Spleen (tissue), 11 donors: ENCODE results near the gene DNAJC3. TPM values are rescaled to one million over a fixed set of nuclear protein-coding genes. Genes with fewer than 3 reads are reported as not detected.

ENCODE experiments used
- DNase-seq: peaks from one replicate; pipeline ENCODE4 v3.0.0-alpha.2; 2020
- H3K27ac ChIP-seq, 8 donors: fragments of 200-600 bp; sonication (generic) in 7 of 8; 1 replicate in 4 of 8; 2 replicates in 4 of 8; pipeline versions ENCODE4 v1.5.0 to v1.8.0; 2016 to 2021; ENCODE audit warnings: inconsistent platforms in 4 of 8, mild to moderate bottlenecking in 4 of 8, moderate library complexity in 1 of 8
- H3K27me3 ChIP-seq, 7 donors: fragments of 200-600 bp; sonication (generic) in 6 of 7; replicated peaks in 1 of 7; 1 replicate in 4 of 7; 2 replicates in 3 of 7; pipeline versions ENCODE4 v1.5.0 to v1.8.0; 2016 to 2021; ENCODE audit warnings: inconsistent platforms in 3 of 7, mild to moderate bottlenecking in 1 of 7
- H3K36me3 ChIP-seq, 6 donors: fragments of 200-600 bp; sonication (generic) in 5 of 6; 1 replicate in 4 of 6; 2 replicates in 2 of 6; pipeline versions ENCODE4 v1.5.0 to v1.8.0; 2016 to 2021; ENCODE audit warnings: inconsistent platforms in 2 of 6
- H3K4me1 ChIP-seq, 6 donors: fragments of 200-600 bp; sonication (generic) in 5 of 6; 1 replicate in 3 of 6; 2 replicates in 3 of 6; pipeline versions ENCODE4 v1.5.0 to v1.8.0; 2016 to 2021; ENCODE audit warnings: inconsistent platforms in 3 of 6
- H3K4me3 ChIP-seq, 8 donors: fragments of 200-600 bp; sonication (generic) in 7 of 8; 1 replicate in 4 of 8; 2 replicates in 4 of 8; pipeline versions ENCODE4 v1.5.0 to v1.8.0; 2016 to 2021; ENCODE audit warnings: inconsistent platforms in 4 of 8, mild to moderate bottlenecking in 4 of 8, moderate library complexity in 2 of 8
- H3K9me3 ChIP-seq, 8 donors: fragments of 200-600 bp; sonication (generic) in 7 of 8; 1 replicate in 4 of 8; 2 replicates in 4 of 8; pipeline versions ENCODE4 v1.5.0 to v1.8.0; 2016 to 2021; ENCODE audit warnings: inconsistent platforms in 4 of 8
- CTCF ChIP-seq, 11 experiments: fragments of 200-600 bp in 7 of 11; fragments of 450-650 bp in 4 of 11; sonication (generic) in 4 of 11; IDR thresholded peaks in 8 of 11; conservative IDR thresholded peaks in 3 of 11; 1 replicate in 7 of 11; 2 replicates in 4 of 11; pipeline versions ENCODE4 v1.4.0 to v1.8.0; 2016 to 2021; ENCODE audit warnings: antibody characterized with exemption in 11 of 11, inconsistent platforms in 4 of 11, mild to moderate bottlenecking in 1 of 11
- POLR2A ChIP-seq, 3 donors: fragments of 450-650 bp; IDR thresholded peaks; one replicate each; pipeline ENCODE4 v1.5.1; 2017; ENCODE audit warnings: antibody characterized with exemption in 3 of 3, mild to moderate bottlenecking in 1 of 3
- POLR2AphosphoS5 ChIP-seq, 3 donors: sonication (generic); formaldehyde crosslinking; IDR thresholded peaks; one replicate each; pipeline ENCODE4 v1.5.1; 2017; ENCODE audit warnings: antibody characterized with exemption in 3 of 3
- WGBS, 5 donors: extraction: QIAGEN DNeasy Blood & Tissue Kit in 3 of 5; methylation state at CpG; one replicate each; pipeline versions ENCODE4 v1.1.5 to v1.1.7; 2013 to 2018; 5-methylcytosine and 5-hydroxymethylcytosine counted together
- intact Hi-C: fragments of 100-400 bp; cut with DNase I; formaldehyde crosslinking; loops from one replicate; pipeline ENCODE4 v1.15.0; 2023; ENCODE audit warnings: low total_unique reads
- polyA plus RNA-seq, 3 donors: library from polyadenylated mRNA; stranded (reverse); fragments of 200-250 nt; gene quantifications; one replicate each; pipeline ENCODE4 v1.2.1, GENCODE V29; 2013
- total RNA-seq, 7 donors: library from RNA; depleted of rRNA in 3 of 7; stranded (reverse); fragments of >200 nt in 3 of 7; fragmentation: NEBNext Ultra II Directional in 4 of 7; extraction: Animal tissue kit (Norgen Biotek cat#: 25700) in 4 of 7; gene quantifications; one replicate each; pipeline versions ENCODE4 v1.1.0 to v1.2.1, GENCODE V29; 2016 to 2021
- donor health status: healthy with polysubstance abuse.
- donor health status: DM: no; HTN: no; CAD: no; lungs with moderate emphysema.
- donor health status: DM: no; HTN: no; CAD: no.
- donor health status: Bipolar disorder and iron deficiency.
- donor health status: healthy.
- donor health status: DM: no; HTN: no; CAD: no.
- donor health status: DM: yes; HTN: yes; CAD: no.

DNAJC3 gene
- total and polyA plus RNA-seq, 10 donors, result 5.0 to 56.8 (median 45.0) TPM

GRCh38 chr13:95791084-95791722 lies 114.3 kb downstream of the DNAJC3 start:
- TF ChIP-seq POLR2A (IDR thresholded peaks at IDR 0.05) (no peak), CTCF (IDR thresholded peaks at IDR 0.05 in 8 of 11, conservative IDR thresholded peaks at IDR 0.05 in 3 of 11) (no peak), POLR2AphosphoS5 (IDR thresholded peaks at IDR 0.05) (no peak)
- no peak overlapping the region for H3K4me3 ChIP-seq
- H3K27ac ChIP-seq, result no peak overlapping the region
- H3K27me3 ChIP-seq, result no peaks in the 10 kb centered on the region
- H3K4me1 ChIP-seq, result no peaks in the 10 kb centered on the region
- DNase-seq, result no peak
- H3K36me3 ChIP-seq, result peaks cover 0 to 98% (median 70%) of the 10 kb centered on the region in 6 donors
- intact Hi-C loops, result no loop called here
- H3K9me3 ChIP-seq, result peaks cover 0 to 9% (median 2%) of the 10 kb centered on the region in 8 donors
- 84 to 87% (median 85%) methylated on average over 7 of the region's 7 CpGs for WGBS, 5 donors

- Histone ChIP-seq H3K36me3 (peaks cover 0 to 89% (median 53%) of the 10 kb centered on the region in 6 donors), H3K9me3 (peaks cover 0 to 9% (median 2%) of the 10 kb centered on the region in 8 donors), H3K4me3 (no peak overlapping the region), H3K4me1 (no peaks in the 10 kb centered on the region), H3K27me3 (no peaks in the 10 kb centered on the region), H3K27ac (no peak overlapping the region)
- WGBS, 5 donors, result 86 to 93% (median 88%) methylated on average over 3 of the region's 3 CpGs
- intact Hi-C loops, result no loop called here
- DNase-seq, result no peak
- TF ChIP-seq POLR2A (IDR thresholded peaks at IDR 0.05) (no peak), POLR2AphosphoS5 (IDR thresholded peaks at IDR 0.05) (no peak), CTCF (IDR thresholded peaks at IDR 0.05 in 8 of 11, conservative IDR thresholded peaks at IDR 0.05 in 3 of 11) (no peak)
Measured at GRCh38 chr13:95793018-95793555, 116.1 kb downstream of the DNAJC3 start.

- H3K9me3 ChIP-seq, result peaks cover 0 to 8% (median 2%) of the 10 kb centered on the region in 8 donors
- DNase-seq, result no peak
- no peak for TF ChIP-seq POLR2AphosphoS5 (IDR thresholded peaks at IDR 0.05)
- no peak for TF ChIP-seq POLR2A (IDR thresholded peaks at IDR 0.05)
- no peak for TF ChIP-seq CTCF (IDR thresholded peaks at IDR 0.05 in 8 of 11, conservative IDR thresholded peaks at IDR 0.05 in 3 of 11)
- no peak overlapping the region for H3K27ac ChIP-seq
- intact Hi-C loops, result no loop called here
- H3K4me3 ChIP-seq, result no peak overlapping the region
- peaks cover 0 to 82% (median 46%) of the 10 kb centered on the region in 6 donors for H3K36me3 ChIP-seq
- H3K4me1 ChIP-seq, result no peaks in the 10 kb centered on the region
- H3K27me3 ChIP-seq, result no peaks in the 10 kb centered on the region
- WGBS, 5 donors, result 86 to 96% (median 91%) methylated on average over 3 of the region's 3 CpGs
Measured at GRCh38 chr13:95793781-95794180, 116.8 kb downstream of the DNAJC3 start.

GRCh38 chr13:95797016-95797415 lies 120.1 kb downstream of the DNAJC3 start:
- 91 to 99% (median 95%) methylated on average over 2 of the region's 2 CpGs for WGBS, 5 donors
- no peak overlapping the region for H3K4me3 ChIP-seq
- intact Hi-C loops, result no loop called here
- no peak overlapping the region for H3K27ac ChIP-seq
- no peaks in the 10 kb centered on the region for H3K4me1 ChIP-seq
- DNase-seq, result no peak
- TF ChIP-seq POLR2A (IDR thresholded peaks at IDR 0.05), result no peak
- no peak for TF ChIP-seq POLR2AphosphoS5 (IDR thresholded peaks at IDR 0.05)
- peaks cover 0 to 50% (median 18%) of the 10 kb centered on the region in 6 donors for H3K36me3 ChIP-seq
- no peaks in the 10 kb centered on the region for H3K27me3 ChIP-seq
- H3K9me3 ChIP-seq, result no peaks in the 10 kb centered on the region
